KOPT-K1 (cell line): ENCODE results near the gene PALLD.

Experiments used
- H3K27ac ChIP-seq: fragments of 200-600 bp; sonication (generic); 2 replicates; pipeline ENCODE4 v1.5.1; 2016; ENCODE audit warnings: antibody characterized with exemption, mild to moderate bottlenecking, low read depth, low read length; ENCODE audit not compliant: poor library complexity, severe bottlenecking
- H3K36me3 ChIP-seq: fragments of 200-600 bp; sonication (generic); 2 replicates; pipeline ENCODE4 v1.5.1; 2017; ENCODE audit warnings: antibody characterized with exemption, mild to moderate bottlenecking, low read length, moderate library complexity; ENCODE audit not compliant: insufficient read depth
- H3K9me3 ChIP-seq: fragments of 200-600 bp; sonication (generic); 2 replicates; pipeline ENCODE4 v1.5.1; 2017; ENCODE audit warnings: antibody characterized with exemption, low read length, mild to moderate bottlenecking; ENCODE audit not compliant: insufficient read depth, poor library complexity, severe bottlenecking

The PALLD gene

GRCh38 chr4:168600796-168601583 is 104.1 kb downstream of the PALLD start:
- Histone ChIP-seq H3K9me3 (no peaks in the 10 kb centered on the region), H3K27ac (no peak overlapping the region), H3K36me3 (no peaks in the 10 kb centered on the region)

- Histone ChIP-seq H3K9me3 (no peaks in the 10 kb centered on the region), H3K27ac (no peak overlapping the region), H3K36me3 (no peaks in the 10 kb centered on the region)
Observed at GRCh38 chr4:168601899-168602298, 105.0 kb downstream of the PALLD start.

- H3K36me3 ChIP-seq: no peaks in the 10 kb centered on the region
- H3K27ac ChIP-seq: no peak overlapping the region
- H3K9me3 ChIP-seq: no peaks in the 10 kb centered on the region
Observed at GRCh38 chr4:168604496-168605373, 107.9 kb downstream of the PALLD start.

GRCh38 chr4:168605411-168605810 is 108.6 kb downstream of the PALLD start:
- Histone ChIP-seq H3K36me3 (no peaks in the 10 kb centered on the region), H3K9me3 (no peaks in the 10 kb centered on the region), H3K27ac (no peak overlapping the region)

GRCh38 chr4:168607215-168607614 is 110.4 kb downstream of the PALLD start:
- Histone ChIP-seq H3K27ac (no peak overlapping the region), H3K36me3 (no peaks in the 10 kb centered on the region)

DNA sequence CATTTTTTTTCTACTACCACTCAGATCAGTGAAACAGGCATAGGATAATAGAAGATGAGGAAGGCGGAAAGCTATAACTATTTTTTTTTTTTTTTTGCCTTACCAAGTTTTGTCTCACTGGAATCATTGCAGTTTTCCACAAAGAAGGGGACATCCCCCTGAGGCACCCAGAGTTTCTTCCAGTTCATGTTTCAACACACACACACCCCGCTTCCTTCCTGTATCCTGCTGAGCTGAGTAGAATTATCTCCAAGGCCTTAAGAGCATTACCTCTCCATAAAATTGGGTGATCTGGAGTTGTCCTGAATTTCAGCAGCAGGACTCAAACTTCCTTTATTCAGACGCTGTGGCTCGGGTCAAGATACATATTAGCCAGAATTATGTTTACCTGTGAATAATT is 111.9 kb downstream of the PALLD start:
- H3K36me3 ChIP-seq: no peaks in the 10 kb centered on the region
- H3K9me3 ChIP-seq: no peaks in the 10 kb centered on the region
- no peak overlapping the region for H3K27ac ChIP-seq

More at GRCh38 chr4:168607215-168607614, 110.4 kb downstream of the PALLD start:
- H3K9me3 ChIP-seq: no peaks in the 10 kb centered on the region

DNA sequence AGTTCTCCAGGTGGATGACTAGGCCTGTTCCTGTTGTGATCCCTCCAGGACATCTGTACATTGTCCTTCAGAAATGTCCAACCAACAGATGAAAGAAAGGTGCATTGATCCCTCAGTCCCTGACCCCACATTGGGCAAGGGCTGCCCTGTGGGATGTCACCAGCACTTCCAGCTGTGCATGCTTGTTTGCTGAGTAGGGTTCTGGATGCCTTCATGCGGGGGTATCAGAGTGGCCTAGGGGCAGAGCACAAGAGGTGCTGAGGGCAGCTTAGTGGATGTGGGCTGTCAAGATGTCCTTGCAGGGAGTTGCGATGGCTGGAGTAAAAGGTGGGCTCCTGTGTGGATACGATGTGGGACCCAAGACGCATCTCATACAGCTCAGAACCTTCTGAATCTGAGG is 112.5 kb downstream of the PALLD start:
- no peak overlapping the region for H3K27ac ChIP-seq
- no peaks in the 10 kb centered on the region for H3K9me3 ChIP-seq
- H3K36me3 ChIP-seq: no peaks in the 10 kb centered on the region

DNA sequence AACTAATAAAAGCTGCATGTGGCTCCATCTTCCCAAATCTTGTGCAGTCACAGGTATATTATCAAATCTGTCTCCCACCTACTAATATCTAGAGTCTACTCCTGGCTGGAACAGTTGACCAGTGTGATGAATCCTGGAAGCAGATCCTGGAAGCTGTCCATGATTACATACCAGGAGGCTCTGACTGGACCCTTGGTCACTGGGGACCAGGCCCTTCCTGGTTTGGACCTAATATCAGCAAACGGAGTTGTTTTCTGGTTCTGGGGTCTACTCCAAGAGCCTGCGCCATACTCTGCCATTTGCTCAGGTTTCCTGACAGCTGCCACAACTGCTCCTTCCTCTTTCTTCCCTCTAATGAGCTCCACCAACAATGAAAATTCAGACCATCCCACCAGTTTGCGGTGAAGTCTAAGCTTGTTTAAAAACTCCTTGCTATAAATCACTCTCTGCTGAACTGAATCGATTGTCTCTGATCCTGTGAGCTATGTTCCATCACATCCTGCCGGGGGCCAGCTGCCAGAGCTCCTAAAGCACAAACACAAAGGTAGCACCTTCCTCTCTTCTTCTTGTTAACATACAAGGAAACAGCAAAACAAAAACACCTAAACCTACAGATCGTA is 114.2 kb downstream of the PALLD start:
- Histone ChIP-seq H3K27ac (no peak overlapping the region), H3K9me3 (no peaks in the 10 kb centered on the region), H3K36me3 (no peaks in the 10 kb centered on the region)

GRCh38 chr4:168612450-168613135 is 115.7 kb downstream of the PALLD start:
- H3K27ac ChIP-seq: no peak overlapping the region
- no peaks in the 10 kb centered on the region for H3K9me3 ChIP-seq
- no peaks in the 10 kb centered on the region for H3K36me3 ChIP-seq

GRCh38 chr4:168613869-168614268 is 117.0 kb downstream of the PALLD start:
- H3K27ac ChIP-seq: no peak overlapping the region
- no peaks in the 10 kb centered on the region for H3K36me3 ChIP-seq
- H3K9me3 ChIP-seq: no peaks in the 10 kb centered on the region

DNA sequence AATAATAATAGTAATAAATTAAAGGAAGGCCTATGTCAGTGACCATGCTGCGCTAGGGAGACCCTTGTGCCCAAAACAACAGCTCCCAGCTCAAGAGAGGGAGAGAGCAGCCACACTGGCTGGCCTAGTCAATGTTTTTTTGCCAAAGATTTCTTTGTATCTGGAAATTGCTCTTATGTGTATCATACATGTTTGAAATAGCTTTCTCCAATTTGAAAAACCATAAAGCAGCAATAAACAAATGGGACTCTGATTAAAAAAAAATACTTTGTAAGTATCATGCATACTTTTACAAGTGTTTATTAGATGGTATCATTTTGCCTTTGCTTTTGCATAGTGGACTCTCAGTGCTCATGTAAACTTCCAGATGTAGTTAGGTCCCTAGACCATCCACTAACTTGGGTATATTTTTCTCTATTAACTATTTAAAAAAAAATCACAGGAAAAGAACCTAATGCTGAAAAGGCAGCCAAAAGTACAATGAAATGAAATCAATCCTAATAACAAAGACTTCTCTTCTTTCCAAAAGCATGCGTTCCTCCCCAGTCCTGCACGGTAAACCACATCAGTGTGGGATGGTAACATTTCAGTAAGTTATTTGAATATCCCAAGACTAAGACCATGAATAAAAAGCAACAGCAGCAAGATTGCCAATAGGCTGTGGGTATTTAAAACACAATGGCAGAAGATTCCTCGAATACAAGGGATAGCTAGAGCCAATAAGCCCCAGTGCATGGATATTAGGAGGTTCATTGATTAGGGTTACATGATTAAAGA is 117.6 kb downstream of the PALLD start:
- Histone ChIP-seq H3K36me3 (no peaks in the 10 kb centered on the region), H3K27ac (no peak overlapping the region), H3K9me3 (no peaks in the 10 kb centered on the region)

- Histone ChIP-seq H3K36me3 (no peaks in the 10 kb centered on the region), H3K9me3 (no peaks in the 10 kb centered on the region), H3K27ac (no peak overlapping the region)
Observed at GRCh38 chr4:168615294-168616065, 118.6 kb downstream of the PALLD start.

- Histone ChIP-seq H3K36me3 (no peaks in the 10 kb centered on the region), H3K9me3 (no peaks in the 10 kb centered on the region), H3K27ac (no peak overlapping the region)
Observed at GRCh38 chr4:168618577-168619265, 121.9 kb downstream of the PALLD start.
